GM12872 (cell line): ENCODE results near the gene NHERF2.

Experiments used
- TF ChIP-seq, protein P1 (sequence below): IDR thresholded peaks from 3 replicates; pipeline ENCODE4 v1.5.1; 2011; ENCODE audit warnings: low read depth, mild to moderate bottlenecking, low read length, moderate library complexity; ENCODE audit not compliant: insufficient read depth

The NHERF2 gene

DNA sequence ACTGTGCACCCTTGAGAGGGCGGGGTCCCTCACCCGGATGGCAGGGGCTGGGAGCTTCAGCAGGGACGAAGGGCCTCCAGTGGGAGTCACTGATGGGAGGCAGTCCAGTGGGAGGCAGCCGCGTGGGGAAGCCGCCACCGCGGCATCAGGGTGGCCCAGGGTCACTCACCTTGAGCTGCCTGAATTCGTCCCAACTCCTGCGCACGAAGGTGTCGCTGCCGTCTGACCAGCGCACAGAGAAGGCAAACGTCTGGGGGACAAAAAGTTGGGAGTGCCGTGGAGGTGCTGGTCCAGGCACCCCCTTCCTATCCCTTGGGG, 46.0 kb upstream of the NHERF2 start:
- TF ChIP-seq, protein P1, sequence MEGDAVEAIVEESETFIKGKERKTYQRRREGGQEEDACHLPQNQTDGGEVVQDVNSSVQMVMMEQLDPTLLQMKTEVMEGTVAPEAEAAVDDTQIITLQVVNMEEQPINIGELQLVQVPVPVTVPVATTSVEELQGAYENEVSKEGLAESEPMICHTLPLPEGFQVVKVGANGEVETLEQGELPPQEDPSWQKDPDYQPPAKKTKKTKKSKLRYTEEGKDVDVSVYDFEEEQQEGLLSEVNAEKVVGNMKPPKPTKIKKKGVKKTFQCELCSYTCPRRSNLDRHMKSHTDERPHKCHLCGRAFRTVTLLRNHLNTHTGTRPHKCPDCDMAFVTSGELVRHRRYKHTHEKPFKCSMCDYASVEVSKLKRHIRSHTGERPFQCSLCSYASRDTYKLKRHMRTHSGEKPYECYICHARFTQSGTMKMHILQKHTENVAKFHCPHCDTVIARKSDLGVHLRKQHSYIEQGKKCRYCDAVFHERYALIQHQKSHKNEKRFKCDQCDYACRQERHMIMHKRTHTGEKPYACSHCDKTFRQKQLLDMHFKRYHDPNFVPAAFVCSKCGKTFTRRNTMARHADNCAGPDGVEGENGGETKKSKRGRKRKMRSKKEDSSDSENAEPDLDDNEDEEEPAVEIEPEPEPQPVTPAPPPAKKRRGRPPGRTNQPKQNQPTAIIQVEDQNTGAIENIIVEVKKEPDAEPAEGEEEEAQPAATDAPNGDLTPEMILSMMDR, result no peak

DNA sequence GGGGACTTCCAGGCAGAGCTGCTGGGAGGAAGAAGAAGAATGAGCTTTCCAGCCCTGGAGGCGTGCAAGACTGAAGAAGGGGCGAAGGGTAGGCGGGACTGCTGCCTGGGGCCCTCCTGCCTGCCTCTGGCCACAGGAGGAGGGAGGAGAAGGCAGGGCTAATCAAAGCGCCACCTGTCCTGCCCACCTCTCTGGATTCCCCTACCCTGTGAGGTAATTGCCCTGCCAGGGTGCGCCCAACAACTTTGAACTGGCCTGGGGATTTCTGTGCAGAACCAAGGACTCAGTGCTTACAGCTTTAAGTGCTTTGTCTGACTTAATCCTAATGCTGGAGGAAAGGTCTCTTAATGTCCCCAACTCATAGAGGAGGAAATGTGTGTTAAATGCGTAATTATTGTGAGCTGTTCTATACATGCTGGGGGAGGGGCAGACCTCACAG, 45.3 kb upstream of the NHERF2 start, which contains the start of gene NOXO1:
TSS of gene NOXO1 (minus strand) at position 72 of the 439 bp plus-strand sequence. CDS start 290 bp downstream, outside the sequence.
- TF ChIP-seq, protein P1, result no peak

DNA sequence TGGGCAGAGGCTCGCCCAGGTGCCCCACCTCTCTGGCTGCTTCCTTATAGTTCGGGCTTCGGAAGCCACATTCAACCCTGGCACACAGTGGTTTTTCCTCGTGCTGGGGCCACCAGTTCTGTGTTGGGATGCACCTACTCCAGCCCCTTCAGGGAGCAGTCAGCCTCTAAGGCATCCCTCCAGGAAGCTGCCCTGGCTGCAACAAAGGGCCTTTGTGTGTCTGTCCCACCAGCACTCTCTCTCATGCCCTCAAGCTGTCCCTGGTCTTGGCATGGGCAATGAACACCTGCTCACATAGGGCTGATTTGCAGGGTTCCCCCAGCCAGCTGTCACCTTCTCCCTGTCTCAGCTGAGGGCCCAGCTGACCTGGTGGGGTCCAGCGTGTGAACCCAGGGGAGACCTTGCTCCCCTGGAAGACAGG, 44.7 kb upstream of the NHERF2 start:
- TF ChIP-seq, protein P1, result no peak

DNA sequence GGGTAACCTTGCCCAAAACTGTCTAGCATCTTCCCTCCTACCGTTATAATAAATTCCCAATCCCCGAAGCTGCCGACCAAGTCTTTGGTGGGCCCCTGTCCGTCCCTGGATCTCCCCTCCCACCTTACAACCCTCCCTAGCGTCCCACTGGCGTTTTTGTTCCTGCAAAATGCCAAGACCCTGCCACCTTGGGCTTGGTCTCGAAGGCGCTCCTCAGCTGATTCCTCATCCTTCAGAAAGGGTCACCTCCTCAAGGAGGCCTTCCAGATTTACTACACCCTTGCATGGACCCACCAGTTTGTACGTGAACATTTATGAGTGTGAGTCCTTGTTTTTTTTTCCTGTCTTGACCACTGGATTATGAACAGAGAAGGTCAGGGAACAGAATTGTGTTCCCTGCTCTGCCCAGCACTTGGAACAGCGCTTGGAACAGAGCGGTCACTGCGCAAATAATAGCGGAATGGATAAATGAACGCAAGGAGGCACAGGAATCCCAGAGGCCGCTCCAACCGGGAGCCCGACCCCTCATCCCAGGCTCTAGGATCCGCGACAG, 43.6 kb upstream of the NHERF2 start:
- TF ChIP-seq, protein P1, result no peak

DNA sequence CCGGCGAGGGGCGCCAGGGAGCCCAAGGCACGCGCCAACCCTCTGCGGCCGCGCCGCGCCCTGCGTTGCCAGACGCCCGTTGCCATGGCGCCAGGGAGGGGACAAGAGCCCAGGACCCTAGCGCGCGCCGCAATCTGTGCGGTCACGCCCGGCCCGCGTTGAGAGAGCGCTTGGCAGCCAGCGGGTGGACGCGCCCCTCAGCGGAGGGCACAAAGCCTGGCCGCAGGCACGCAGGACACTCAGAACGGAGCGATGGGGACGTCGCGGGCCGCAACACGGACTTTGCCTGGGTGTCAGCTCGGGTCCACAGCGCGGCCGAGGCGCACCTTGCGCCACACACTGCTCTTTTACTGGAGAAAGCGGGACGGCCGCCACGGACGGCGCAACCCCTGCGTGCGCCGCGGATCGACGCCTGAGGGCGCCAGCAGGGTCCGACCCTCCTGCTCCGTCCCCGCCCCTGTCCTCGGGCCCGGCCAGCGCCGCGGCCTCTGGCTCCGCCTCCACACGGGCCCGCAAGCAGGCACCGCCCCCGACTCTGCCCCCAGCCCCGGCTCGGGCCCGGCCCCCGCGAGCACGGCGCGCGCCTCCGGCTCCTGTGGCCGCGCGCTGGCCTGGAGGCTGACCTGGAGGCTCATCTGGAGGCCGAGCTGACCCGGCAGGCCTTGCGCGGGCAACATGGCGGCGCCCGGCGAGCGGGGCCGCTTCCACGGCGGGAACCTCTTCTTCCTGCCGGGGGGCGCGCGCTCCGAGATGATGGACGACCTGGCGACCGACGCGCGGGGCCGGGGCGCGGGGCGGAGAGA, 43.0 kb upstream of the NHERF2 start, which contains the start of gene GFER:
TSS of gene GFER (plus strand) at position 650 of the 803 bp plus-strand sequence. CDS start at position 676, 26 bp downstream.
- TF ChIP-seq, protein P1, result peak; percentile 56

DNA sequence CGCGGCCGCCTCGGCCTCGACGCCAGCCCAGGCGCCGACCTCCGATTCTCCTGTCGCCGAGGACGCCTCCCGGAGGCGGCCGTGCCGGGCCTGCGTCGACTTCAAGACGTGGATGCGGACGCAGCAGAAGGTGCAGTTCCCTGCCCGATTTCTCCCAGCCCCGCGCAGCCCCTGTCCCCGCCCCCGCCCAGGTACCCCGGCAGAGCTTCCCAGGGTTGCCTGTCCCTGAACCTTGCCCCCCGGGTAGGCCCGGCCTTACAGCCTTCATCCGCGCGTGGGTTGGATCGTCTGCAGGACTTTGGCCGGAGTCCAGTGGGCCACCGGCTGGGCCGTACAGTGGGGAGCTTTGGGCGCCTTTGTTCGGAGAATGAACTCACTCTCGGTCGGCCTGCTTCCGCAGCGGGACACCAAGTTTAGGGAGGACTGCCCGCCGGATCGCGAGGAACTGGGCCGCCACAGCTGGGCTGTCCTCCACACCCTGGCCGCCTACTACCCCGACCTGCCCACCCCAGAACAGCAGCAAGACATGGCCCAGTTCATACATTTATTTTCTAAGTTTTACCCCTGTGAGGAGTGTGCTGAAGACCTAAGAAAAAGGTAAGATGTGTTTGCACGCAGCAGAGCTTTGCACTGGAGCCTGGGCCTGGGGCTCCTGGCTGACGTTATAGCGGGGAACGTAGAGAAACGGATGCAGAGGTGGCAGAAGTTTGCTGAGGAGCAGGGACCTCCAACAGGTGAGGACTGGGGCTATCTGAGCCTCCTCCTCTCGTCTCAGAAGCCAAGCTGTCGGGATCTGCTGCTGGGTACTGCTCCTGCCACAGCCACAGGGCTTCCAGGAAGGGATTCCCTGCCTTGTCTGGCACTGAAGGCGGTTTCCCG, 42.1 kb upstream of the NHERF2 start:
- TF ChIP-seq, protein P1, result no peak

DNA sequence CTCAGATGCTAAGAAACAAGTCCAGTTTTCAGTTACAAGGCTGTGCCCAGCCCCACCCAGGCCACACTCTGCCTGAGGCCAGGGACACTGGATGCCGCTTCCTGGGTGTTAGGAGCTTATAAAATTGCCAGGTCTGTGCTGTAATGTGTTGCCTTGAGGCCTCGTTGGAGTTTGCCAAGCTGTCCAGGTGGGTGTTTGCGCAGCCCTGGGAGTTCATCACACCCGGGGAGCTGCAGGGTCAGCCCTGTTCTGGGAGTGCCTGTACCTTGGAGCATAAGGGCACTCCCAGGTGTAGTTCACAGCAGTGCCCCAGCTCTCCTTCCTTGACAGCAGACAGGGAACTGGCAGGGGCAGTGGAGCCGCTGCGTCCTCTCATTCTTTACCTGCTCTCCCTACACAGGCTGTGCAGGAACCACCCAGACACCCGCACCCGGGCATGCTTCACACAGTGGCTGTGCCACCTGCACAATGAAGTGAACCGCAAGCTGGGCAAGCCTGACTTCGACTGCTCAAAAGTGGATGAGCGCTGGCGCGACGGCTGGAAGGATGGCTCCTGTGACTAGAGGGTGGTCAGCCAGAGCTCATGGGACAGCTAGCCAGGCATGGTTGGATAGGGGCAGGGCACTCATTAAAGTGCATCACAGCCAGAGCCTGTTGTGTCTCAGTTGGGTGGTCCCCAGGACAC, 41.1 kb upstream of the NHERF2 start:
- TF ChIP-seq, protein P1, result no peak
